Measurements from ENCODE around the gene SAFB. TPM values are rescaled to one million over a fixed set of nuclear protein-coding genes. Genes with fewer than 3 reads are reported as not detected.

The SAFB gene
- total RNA-seq, 2 donors from 2014 or later: 130 to 153 TPM

- Histone ChIP-seq H3K27ac (ENCODE audit: low read depth, low read length) (no peak overlapping the region), H3K4me3 (ENCODE audit: low read length) (no peak overlapping the region), H3K36me3 (ENCODE audit: control insufficient read depth, insufficient read depth, low read length) (peaks cover 6% of the 10 kb centered on the region), H3K9ac (ENCODE audit: extremely low read depth, low read length, poor library complexity, severe bottlenecking) (no peak overlapping the region), H3K27me3 (ENCODE audit: control insufficient read depth, insufficient read depth, low read length, poor library complexity, severe bottlenecking) (no peaks in the 10 kb centered on the region), H3K9me3 (ENCODE audit: control insufficient read depth, low read length) (no peaks in the 10 kb centered on the region), H3K4me1 (ENCODE audit: control insufficient read depth, insufficient read depth, low read length) (no peaks in the 10 kb centered on the region)
- H3K4me1 Mint-ChIP-seq: peaks cover 13% of the 10 kb centered on the region
- 93 to 95% methylated on average over 8 to 9 of the region's 9 CpGs for WGBS, 2 experiments (ENCODE audit: insufficient coverage in 1 of 2, insufficient read length in 1 of 2)
- no peak overlapping the region for H3K27ac Mint-ChIP-seq
- TF ChIP-seq, protein P1, sequence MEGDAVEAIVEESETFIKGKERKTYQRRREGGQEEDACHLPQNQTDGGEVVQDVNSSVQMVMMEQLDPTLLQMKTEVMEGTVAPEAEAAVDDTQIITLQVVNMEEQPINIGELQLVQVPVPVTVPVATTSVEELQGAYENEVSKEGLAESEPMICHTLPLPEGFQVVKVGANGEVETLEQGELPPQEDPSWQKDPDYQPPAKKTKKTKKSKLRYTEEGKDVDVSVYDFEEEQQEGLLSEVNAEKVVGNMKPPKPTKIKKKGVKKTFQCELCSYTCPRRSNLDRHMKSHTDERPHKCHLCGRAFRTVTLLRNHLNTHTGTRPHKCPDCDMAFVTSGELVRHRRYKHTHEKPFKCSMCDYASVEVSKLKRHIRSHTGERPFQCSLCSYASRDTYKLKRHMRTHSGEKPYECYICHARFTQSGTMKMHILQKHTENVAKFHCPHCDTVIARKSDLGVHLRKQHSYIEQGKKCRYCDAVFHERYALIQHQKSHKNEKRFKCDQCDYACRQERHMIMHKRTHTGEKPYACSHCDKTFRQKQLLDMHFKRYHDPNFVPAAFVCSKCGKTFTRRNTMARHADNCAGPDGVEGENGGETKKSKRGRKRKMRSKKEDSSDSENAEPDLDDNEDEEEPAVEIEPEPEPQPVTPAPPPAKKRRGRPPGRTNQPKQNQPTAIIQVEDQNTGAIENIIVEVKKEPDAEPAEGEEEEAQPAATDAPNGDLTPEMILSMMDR (conservative IDR thresholded peaks at IDR 0.05): no peak
- peaks cover 8% of the 10 kb centered on the region for H3K36me3 Mint-ChIP-seq (ENCODE audit: low read depth)
- no peak for DNase-seq
- H3K9me3 Mint-ChIP-seq: no peaks in the 10 kb centered on the region
- no peak overlapping the region for H3K4me3 Mint-ChIP-seq
- peaks cover 10% of the 10 kb centered on the region for H3K27me3 Mint-ChIP-seq (ENCODE audit: insufficient read depth)
Observed at GRCh38 chr19:5677580-5677979, 54.7 kb downstream of the SAFB start.

- Histone ChIP-seq H3K9me3 (ENCODE audit: control insufficient read depth, low read length) (no peaks in the 10 kb centered on the region), H3K4me3 (ENCODE audit: low read length) (no peak overlapping the region), H3K36me3 (ENCODE audit: control insufficient read depth, insufficient read depth, low read length) (peaks cover 6% of the 10 kb centered on the region), H3K27me3 (ENCODE audit: control insufficient read depth, insufficient read depth, low read length, poor library complexity, severe bottlenecking) (no peaks in the 10 kb centered on the region), H3K27ac (ENCODE audit: low read depth, low read length) (no peak overlapping the region), H3K4me1 (ENCODE audit: control insufficient read depth, insufficient read depth, low read length) (no peaks in the 10 kb centered on the region), H3K9ac (ENCODE audit: extremely low read depth, low read length, poor library complexity, severe bottlenecking) (no peak overlapping the region)
- TF ChIP-seq, protein P1 (conservative IDR thresholded peaks at IDR 0.05): no peak
- Mint-ChIP-seq H3K9me3 (no peaks in the 10 kb centered on the region), H3K36me3 (ENCODE audit: low read depth) (peaks cover 3% of the 10 kb centered on the region), H3K4me1 (peaks cover 13% of the 10 kb centered on the region), H3K27ac (no peak overlapping the region), H3K4me3 (no peak overlapping the region), H3K27me3 (ENCODE audit: insufficient read depth) (peaks cover 10% of the 10 kb centered on the region)
- DNase-seq: peak; percentile 41
- 95 to 98% methylated on average over 9 to 20 of the region's 22 CpGs for WGBS, 2 experiments (ENCODE audit: insufficient coverage in 1 of 2, insufficient read length in 1 of 2)
Observed at GRCh38 chr19:5678071-5678718, 55.3 kb downstream of the SAFB start.

DNA sequence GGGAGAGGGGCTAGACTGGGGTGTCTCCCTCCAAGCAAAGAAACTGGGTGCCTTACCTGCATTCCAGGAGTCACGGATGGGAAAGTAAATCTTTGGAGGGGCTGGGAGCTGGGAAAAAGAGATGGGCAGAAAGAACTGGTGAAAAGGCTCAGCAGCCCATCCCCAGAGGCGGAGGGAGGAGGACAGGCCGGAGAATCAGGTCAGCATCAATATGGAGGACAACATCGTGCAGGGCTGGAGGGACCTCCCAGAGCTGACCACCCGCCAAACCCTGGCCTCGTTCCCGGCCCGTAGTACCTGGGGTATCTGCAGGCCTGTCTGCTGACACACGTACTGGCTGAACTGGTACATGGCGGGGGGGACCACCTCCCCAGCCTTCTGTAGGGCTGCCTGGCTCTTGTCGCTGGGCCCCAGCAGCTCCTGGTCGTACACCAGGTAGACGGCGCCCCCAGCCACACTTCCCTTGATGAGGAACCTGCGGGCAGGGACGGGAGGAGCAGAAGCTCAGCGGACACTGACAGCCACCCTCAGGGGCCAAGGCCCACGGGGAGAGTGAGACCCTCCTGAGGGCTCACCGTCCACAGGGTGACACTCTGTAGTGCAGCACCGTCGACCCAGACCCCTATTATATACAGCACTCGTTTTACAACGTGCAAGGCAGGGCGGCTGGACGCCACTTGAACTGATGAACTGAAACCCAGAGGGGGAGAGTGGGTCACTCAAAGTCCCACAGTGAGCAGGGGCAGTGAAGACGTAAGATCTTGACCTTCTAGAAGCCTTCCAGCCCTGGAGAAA lies 56.6 kb downstream of the SAFB start:
- 60 to 63% methylated on average over 17 to 26 of the region's 26 CpGs for WGBS, 2 experiments (ENCODE audit: insufficient coverage in 1 of 2, insufficient read length in 1 of 2)

More for the DNA sequence above, 56.6 kb downstream of the SAFB start:
- Histone ChIP-seq H3K9me3 (ENCODE audit: control insufficient read depth, low read length) (no peaks in the 10 kb centered on the region), H3K27ac (ENCODE audit: low read depth, low read length) (no peak overlapping the region), H3K4me3 (ENCODE audit: low read length) (peak overlapping the region; percentile 93), H3K9ac (ENCODE audit: extremely low read depth, low read length, poor library complexity, severe bottlenecking) (peak overlapping the region; percentile 80), H3K36me3 (ENCODE audit: control insufficient read depth, insufficient read depth, low read length) (peaks cover 6% of the 10 kb centered on the region), H3K27me3 (ENCODE audit: control insufficient read depth, insufficient read depth, low read length, poor library complexity, severe bottlenecking) (no peaks in the 10 kb centered on the region), H3K4me1 (ENCODE audit: control insufficient read depth, insufficient read depth, low read length) (no peaks in the 10 kb centered on the region)
- Mint-ChIP-seq H3K4me3 (peak overlapping the region; percentile 95), H3K36me3 (ENCODE audit: low read depth) (no peaks in the 10 kb centered on the region), H3K4me1 (peaks cover 13% of the 10 kb centered on the region), H3K27ac (peak overlapping the region; percentile 98), H3K9me3 (no peaks in the 10 kb centered on the region), H3K27me3 (ENCODE audit: insufficient read depth) (peaks cover 10% of the 10 kb centered on the region)
- DNase-seq: peak; percentile 65
- TF ChIP-seq, protein P1 (conservative IDR thresholded peaks at IDR 0.05): no peak
